ENCODE measurements around the gene LSAMP.

- TF ChIP-seq, protein P1, sequence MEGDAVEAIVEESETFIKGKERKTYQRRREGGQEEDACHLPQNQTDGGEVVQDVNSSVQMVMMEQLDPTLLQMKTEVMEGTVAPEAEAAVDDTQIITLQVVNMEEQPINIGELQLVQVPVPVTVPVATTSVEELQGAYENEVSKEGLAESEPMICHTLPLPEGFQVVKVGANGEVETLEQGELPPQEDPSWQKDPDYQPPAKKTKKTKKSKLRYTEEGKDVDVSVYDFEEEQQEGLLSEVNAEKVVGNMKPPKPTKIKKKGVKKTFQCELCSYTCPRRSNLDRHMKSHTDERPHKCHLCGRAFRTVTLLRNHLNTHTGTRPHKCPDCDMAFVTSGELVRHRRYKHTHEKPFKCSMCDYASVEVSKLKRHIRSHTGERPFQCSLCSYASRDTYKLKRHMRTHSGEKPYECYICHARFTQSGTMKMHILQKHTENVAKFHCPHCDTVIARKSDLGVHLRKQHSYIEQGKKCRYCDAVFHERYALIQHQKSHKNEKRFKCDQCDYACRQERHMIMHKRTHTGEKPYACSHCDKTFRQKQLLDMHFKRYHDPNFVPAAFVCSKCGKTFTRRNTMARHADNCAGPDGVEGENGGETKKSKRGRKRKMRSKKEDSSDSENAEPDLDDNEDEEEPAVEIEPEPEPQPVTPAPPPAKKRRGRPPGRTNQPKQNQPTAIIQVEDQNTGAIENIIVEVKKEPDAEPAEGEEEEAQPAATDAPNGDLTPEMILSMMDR (conservative IDR thresholded peaks at IDR 0.05; ENCODE audit: low read depth in 2 of 2) = peak; percentile 87 to 96
- no peak for TF ChIP-seq EZH2phosphoT487 (IDR thresholded peaks at IDR 0.05; ENCODE audit: unreplicated experiment)
Measured at GRCh38 chr3:115783938-115784738, 661.1 kb downstream of the LSAMP start.
